GM21423 (cell line): ENCODE results near the gene LY86.

Experiments
- ATAC-seq: cut with Tn5 transposase; IDR thresholded peaks from one replicate; pipeline ENCODE4 v1.9.1; 2021; ENCODE audit warnings: mild to moderate bottlenecking, moderate library complexity; ENCODE audit not compliant: unreplicated experiment

Gene LY86

DNA sequence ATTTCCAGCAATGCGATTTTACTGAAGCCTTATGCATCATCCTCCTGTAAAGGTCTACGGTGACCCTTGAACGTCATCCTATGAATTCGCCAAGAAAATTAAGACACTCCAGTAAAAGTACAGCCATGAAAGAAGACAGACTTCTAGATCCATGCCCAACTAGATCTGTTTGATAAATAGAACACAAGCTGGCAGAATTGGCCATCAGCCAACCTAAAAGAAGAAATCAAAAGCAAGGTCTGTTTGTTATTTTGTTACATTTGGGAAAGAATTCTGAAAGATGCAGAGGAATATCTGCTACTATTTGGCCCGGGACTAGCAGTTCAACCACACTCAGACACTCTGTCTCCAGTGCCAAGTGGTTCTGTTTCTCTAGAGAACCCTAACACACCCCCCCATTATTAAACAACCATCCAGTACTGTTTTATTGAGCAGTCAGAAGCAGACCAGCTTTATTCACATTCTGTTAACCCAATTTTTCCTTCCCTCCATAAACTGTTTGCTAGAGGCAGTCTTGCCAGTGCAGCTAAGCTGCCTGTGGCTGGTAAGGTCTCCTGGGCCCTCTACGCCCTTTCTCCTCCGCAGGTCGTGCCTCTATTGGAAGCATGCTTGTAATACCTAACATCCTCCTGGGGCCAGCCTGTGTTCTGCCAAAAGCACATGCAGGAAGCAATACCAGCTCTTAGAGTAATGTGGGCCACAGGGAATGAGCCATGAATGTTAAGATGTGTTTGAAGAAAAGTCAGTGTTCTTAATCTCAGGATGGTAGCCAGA, 30.7 kb downstream of the LY86 start:
- no peak for ATAC-seq

DNA sequence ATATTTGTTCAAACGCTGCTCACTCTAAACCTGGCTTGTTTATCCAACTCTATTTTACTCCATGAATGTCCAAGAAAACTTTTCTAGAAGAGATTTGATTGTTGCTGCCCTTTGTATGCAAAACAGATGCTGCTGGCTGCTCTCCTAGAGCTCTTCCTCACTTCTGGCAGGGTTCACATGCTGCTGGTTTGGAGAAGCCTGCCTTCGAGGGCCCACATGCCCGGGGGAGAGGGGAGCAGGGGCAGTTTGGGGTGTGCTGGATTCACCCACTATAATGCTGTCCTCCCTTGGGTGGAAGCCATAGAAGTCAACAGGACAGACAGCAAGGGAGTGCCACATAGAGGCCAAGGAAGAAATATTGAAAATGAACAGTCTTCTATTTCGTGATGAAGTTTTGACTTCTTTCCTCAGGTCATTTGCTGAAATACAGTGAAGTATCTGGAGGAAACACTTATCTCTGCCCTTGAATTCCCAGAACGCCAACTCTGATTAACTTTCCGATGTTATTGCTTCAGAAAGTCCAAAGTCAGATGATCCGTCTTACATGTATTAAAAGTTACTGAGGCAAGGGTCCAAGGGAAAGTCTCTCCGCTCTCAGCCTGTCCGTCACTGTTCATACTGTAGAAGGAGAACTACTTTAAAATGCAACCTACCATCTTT, 32.4 kb downstream of the LY86 start:
- no peak for ATAC-seq

DNA sequence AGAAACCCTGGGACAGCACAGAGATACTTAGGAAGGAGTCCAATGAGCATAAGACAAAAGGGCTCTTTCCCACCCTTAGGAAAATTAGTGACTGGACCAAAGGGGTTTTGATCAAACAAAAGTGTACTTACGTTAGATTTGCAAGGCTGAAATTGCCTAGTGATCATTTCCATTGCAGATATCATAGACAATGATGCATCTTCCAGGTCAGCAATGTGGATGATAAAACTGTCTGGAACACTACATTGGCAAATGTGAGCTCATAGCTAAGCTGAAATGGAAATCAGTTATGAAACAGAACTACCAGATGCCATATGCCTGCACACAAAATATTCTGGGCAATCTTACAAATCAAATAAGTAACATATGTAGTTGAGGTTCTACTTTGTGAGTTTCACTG, 34.0 kb downstream of the LY86 start:
- ATAC-seq, result no peak

DNA sequence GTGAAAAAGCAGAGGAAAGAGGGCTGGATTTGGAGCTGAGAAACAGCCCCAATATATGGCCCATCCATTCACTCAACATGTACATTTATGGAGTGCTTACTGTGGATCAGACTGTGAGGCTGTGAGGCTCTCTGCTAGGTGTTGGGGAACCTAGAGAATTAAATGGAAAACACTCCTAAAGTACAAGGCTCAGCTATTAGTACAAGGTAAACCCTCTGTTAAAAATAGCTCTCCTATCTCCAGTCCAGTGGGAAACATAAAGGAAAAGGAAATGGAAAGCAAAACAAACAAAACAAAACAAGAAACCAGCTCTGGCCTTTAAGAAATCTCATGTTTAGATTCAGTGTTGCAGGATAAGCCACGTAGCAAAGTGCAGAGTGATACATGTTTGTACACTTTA, 35.0 kb downstream of the LY86 start:
- ATAC-seq, result no peak

DNA sequence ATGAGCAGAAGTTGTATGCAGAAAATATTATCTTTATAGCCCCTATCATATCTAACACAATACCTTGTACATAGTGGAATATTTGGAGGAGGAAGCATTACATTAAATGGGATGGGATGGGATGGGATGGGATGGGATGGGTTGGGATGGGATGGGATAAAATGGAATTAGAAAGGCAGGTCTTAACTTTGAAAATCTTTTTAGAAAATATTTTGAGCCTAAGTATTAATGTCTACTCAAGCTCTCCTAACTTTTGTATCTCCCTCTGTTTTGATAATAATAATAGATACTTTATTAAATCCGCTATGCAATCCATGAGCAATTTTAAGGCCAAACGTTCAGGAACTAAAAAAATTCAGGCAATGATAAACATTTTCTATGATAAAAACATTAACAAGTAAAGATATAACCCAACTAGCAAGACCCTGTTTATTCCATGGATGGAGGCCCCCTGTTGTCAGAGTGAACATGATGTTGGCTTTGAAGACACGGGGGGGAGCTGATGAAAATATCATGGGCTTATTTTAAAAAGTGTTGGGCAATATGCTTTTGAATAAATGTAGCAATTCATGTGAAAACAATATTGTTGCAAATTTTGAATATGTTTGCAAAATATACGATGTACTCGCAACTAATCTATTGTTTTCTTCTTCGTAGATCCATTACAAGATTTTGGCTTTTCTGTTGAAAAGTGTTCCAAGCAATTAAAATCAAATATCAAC, 35.9 kb downstream of the LY86 start:
- ATAC-seq, result no peak

DNA sequence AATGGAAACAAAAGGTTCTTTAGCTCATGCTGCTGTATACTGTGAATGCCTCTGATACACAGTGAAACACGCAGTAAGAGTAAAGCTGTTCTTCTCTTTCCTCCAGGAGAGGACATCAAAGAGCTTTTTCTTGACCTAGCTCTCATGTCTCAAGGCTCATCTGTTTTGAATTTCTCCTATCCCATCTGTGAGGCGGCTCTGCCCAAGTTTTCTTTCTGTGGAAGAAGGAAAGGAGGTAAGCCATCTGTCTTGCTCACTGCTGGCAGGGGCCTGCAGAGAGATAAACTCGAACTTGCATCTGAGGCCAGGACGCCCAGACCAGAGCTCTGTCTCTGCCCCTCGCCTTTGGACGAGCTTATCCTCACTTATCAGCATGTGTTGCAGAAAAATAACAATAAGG, 37.7 kb downstream of the LY86 start:
- no peak for ATAC-seq

DNA sequence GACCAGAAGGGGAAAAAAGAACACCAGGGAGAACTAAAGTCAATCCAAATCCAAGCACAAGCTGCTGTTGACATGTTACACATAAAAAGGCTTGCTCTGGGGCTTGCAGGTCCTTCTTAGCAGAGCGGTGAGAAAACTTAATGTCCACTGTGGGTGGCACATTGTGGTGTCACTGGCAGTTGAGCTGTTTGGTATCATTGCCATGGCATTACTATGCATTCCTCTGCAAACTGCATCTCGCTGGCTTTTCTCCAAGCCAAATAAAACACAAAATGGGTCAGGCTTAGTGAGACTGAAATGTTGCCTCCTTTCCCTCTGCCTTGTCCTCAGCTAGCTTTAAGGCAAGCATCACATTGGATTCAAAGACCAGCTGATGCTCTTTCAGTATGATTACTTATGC, 40.9 kb downstream of the LY86 start:
- no peak for ATAC-seq

DNA sequence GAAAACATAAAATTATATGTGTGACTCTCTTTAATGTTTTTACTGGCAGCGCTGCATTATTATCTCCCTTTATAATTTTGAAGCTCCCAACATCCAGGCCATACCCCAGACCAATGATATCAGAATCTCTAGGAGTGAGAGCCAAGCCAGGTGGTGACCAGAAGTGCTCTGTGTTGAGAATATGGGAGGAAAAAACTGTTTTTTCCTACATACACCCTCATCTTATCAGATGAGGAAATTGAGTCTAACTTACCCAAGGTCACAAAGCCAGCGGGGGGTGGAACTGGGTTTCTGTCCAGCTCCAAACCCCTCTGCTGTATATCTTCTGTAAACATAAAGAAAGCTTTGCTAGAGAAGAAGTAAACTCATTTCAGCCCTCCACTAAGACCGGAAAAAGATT, 42.5 kb downstream of the LY86 start:
- no peak for ATAC-seq

DNA sequence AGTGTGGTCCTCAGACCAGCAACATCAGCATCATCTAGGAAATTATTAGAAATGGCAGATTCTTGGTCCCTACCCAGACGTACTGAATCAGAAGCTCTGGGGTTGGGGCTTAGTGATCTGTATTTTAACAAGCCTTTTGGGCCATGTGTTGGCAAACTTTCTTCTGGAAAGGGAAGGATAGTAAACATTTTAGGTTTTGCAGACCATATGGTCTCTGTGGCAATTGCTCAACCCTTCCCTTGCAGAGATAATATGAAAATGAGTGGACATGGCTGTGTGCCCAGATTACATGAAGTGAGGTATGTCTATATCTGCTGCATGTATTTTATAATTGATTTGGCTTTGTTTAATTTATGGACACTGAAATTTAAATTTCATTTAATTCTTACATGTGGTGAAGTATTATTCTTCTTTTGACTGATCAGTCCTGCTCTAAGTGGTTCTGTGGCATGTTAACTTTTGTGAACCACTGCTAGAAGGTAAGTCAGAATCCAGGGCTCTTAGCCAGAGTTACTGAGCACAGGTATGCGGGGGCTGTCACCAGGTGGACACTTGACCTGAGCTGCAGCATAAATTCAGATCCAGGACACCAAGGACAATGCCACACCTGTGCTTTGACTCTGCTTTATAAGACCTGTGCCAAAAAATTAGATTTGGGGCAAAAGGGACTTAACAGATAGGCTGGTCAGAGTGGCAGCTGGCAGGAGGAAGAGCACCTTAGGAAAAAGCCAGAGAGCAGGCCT, 43.2 kb downstream of the LY86 start:
- ATAC-seq, result no peak

DNA sequence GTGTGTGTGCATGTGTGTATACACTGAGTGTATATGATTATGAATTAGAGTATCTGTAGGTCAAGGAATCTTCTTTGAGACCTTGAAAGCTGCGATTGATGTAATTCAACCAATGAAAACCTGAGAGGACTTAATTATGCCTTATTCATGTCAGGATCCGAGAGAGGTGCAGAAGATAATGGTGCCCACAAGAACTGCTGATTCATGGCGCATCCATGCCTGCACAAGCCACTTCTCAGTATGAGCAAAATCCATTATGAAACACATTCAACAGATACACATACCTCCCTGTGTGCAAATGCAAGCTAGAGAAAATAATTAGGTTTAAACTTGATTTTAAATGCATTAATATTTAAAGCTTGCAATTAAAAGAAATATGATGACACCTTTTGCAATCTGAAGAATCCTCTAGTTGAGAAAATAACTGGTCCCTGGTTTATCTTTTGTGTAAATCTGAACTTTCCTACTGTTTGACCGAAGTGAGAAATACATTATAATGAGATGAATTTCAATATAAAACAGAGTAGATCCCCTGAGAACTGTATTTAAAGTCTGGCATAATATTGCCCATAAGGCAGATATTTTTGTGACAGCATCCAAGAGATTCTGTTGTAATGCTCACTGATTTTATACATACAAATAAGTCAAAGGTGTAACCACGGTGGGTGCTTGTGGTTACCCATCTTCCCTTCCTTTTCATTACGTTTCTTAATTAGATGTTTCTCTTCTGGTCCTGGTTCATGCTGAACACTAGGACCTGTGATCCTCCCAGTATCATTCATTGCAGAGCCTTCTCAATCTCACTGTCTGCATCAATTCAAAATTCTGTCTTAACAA, 45.6 kb downstream of the LY86 start:
- no peak for ATAC-seq

DNA sequence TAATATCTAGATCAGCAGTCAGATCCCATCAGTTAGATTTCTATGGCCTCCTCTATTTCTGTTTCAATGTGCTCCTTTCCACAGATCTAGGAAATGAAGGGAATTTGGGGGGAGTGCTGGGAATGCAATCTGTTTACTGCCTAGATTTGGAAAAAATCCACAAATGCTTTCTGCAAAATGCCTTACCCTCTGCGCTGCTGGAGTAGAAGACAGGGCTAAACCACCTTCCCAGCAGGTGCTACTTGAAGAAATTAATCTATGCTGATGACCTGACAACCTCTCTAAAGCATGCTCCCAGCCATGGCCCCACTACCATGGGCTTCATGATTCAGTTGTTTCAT, 46.2 kb downstream of the LY86 start:
- no peak for ATAC-seq

DNA sequence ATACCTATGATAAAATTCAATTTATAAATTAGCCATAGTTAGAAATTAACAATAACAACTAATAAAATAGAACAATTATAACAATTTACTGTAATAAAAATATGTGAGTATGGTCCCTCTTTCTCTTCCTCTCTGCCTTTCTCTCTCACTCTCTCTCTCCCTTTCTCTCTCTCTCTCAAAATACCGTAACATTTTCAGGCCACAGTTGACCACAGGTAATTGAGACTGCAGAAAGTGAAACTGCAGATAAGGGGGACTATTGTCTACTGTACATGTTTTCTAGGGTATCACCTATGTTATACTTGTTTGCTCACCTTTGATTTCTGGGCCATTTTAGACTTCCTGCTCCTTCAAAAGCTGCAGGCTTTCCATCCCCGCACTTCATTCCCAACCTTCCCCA, 46.8 kb downstream of the LY86 start:
- peak; percentile 51 for ATAC-seq

DNA sequence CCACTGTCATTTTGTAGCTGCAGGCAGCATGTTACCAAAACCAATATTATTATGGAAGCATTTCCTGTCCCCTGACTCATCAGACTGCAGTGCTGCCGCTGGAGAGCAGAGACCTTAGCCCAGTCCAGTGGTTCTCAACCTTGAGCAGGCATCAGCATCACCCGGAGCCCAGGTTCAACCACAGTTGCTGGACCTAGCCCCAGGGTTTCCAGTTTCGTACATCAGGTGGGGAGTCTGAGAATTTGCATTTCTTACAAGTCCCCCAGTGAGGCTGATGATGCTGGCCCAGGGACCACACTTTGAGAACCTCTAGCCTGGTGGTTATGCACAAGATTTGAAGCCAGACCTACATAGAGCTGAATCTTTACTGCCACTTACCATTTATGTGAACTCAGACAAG, 47.3 kb downstream of the LY86 start:
- peak; percentile 66 for ATAC-seq

DNA sequence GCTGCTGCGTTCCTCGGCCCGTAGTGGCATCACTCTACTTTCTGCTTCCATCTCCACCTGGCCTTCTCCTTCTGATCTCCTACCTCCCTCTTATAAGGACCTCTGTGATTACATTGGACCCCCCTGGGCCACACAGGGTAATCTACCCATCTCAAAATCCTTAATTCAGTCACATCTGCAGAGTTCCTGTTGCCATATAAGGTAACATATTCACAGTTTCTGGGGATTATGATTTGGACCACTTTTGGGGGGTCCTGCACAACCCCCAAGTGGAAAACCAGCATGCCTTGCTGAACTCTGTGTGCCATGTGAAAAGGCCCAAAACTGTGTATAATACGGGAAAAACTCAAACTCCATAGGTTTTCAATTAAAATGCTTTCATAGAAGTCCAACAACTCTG, 51.1 kb downstream of the LY86 start:
- no peak for ATAC-seq

DNA sequence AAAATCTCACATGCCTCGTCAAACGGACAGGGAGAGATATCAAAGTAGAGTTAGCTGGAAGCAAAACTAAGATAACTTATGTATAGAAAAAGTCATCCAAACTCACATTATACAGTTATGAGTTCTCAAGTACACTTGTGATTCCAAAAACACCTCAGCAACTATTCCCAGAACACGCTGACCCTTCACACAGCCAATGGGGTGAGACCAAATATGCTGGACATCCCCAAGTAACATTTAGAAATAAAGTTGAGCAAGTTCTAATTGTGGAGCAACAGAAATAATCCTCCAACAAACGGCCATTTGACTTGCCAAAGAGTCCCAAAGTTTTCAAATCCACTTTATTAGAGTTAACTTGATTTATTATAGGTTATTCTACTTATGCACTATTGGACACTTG, 52.4 kb downstream of the LY86 start:
- ATAC-seq, result no peak

DNA sequence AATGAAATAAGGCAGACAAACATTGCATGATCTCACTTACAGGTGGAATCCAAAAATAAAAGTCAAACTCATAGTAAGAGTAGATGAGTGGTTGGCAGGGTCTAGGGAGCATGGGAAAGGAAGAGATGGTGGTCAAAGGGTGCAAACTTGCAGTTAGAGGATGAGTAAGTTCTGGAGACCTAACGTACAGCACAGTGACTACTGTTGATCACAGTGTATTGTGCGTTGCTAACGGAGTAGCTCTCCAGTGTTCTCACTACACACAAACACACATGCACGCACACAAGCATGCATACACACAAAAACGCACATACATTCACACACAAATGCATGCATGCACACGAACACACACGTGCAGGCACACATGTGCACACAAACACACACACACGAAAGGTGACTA, 54.9 kb downstream of the LY86 start:
- peak; percentile 70 for ATAC-seq

DNA sequence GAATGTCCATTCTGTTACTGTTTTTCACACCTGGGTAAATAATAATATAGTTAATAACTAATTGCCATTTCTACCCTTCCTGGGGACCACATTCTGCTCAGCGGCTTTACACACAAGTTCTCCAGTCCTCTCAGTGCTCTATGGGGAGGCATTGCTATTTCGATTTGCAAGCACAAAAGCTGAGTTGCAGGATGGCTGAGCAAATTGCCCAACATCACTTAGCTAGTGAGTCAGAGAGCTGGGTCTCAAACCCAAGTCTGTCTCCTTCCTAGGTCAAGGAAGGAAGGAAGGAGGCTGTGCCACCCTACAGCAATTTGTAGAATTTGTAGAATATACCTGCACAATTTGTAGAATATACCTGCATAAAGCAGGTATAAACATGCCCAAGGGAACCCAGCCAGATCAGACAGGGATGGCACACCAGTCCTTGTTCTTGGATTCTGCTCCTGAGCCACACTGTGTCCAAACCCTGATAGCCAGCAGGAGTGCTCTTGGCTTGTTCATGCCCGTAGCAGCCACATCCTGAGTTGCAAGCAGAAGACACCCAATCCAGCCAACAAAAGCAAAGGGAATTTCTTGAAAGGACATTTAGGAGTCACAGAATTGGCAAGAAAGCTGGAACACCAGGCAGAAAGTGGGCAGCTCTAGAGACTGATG, 56.9 kb downstream of the LY86 start:
- no peak for ATAC-seq

DNA sequence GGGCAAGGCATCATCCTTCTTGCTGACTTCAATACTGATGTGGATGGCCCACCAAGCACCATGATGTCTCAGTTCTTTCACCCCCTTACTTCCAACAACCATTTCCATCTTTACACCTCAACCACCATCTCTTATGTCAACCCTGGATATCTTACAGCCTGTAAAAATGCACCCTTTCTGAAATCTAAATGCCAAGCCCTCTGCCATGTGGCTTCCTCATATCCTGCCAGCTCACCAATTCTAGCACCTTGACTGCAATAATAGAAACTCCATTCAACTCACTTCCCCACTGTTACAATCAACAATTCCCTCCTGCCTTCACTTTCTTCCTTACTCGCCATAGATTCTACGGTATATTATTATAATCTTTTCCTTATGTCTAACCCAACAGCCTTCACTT, 57.9 kb downstream of the LY86 start:
- no peak for ATAC-seq

DNA sequence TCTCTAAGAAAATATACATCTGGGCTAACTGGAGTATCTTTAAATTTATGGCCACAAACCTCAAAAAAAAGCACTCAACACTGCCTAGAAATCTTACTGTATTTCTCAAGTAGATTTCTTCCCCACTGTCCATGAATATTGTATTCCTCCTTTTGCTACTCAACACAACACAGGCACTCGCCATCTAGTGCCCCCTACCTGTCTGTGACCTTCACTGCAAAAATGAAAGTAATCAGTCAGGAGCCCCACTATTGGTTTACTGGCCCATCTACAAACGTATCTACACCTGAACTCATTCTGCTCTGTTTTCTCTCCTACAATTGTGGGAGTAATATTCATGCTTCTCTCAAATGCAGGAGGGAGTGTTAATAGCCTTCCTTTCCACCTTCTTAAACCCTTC, 58.3 kb downstream of the LY86 start:
- no peak for ATAC-seq

DNA sequence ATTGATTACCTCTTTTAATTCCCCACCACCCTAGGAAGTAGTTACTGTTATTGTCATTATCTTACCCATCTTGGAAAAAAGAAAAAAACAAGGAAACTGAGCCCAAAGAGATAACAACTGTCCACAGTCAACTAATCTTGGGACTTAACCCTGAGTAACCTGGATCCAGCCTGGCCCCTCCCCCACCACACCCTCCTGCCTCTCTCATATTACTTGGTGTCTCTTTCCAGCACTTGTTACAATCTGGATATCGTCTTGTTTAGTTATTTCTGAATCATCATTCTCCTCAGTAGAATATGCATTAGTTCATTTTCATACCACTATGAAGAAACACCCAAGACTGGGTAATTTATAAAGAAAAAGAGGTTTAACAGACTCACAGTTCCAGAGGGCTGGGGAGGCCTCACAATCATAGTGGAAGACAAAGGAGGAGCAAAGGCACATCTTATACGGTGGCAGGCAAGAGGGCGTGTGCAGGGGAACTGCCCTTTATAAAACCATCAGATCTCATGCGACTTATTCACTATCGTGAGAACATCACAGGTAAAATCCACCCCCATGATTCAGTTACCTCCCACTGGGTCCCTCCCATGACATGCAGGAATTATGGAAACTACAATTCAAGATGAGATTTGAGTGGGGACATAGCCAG, 60.3 kb downstream of the LY86 start:
- no peak for ATAC-seq
